ENCODE data around the gene SYCE3. TPM values are rescaled to one million over a fixed set of nuclear protein-coding genes. Genes with fewer than 3 reads are reported as not detected.
"Not testable (repeated sequence)": the region's sequence is repeated elsewhere in the genome, so short reads cannot be mapped to it uniquely, and the experiment has no call there.

The SYCE3 gene
- polyA plus RNA-seq (2013, experiment 1 of 4) = not detected
- polyA plus RNA-seq (2013, experiment 2 of 4) = 1.5 TPM
- polyA plus RNA-seq (2013, experiment 3 of 4) = 0.85 TPM
- 1.8 TPM for polyA plus RNA-seq (2013, experiment 4 of 4)

GRCh38 chr22:50562523-50563412 is at the start of gene SYCE3:
Gene SYCE3, minus strand, starts transcription at chr22:50562919. Its CDS starts 6,514 bp downstream, at chr22:50556405.
- peak within 1 kb of the TSS; percentile 59 for H3K4me3 ChIP-seq (ENCODE audit: insufficient read depth, low read depth, low read length)
- H3K9me3 ChIP-seq (ENCODE audit: control insufficient read depth, low read length) = no peaks in the 10 kb centered on the region
- H3K27me3 ChIP-seq (ENCODE audit: control insufficient read depth, insufficient read depth, low read length, poor library complexity, severe bottlenecking) = peaks cover 20% of the 10 kb centered on the region
- WGBS, 2 experiments = 8 to 9% methylated on average over 59 of the region's 61 CpGs
- H3K27ac ChIP-seq (ENCODE audit: insufficient read depth, low read depth, low read length, poor library complexity, severe bottlenecking) = no peak within 1 kb of the TSS
- no peaks in the 10 kb centered on the region for H3K4me1 ChIP-seq (ENCODE audit: control insufficient read depth, insufficient read depth, low read length)
- H3K36me3 ChIP-seq (ENCODE audit: control insufficient read depth, insufficient read depth, low read length) = peaks cover 3% of the 10 kb centered on the region

- peaks cover 19% of the 10 kb centered on the region for H3K27me3 ChIP-seq (ENCODE audit: control insufficient read depth, insufficient read depth, low read length, poor library complexity, severe bottlenecking)
- H3K4me1 ChIP-seq (ENCODE audit: control insufficient read depth, insufficient read depth, low read length) = no peaks in the 10 kb centered on the region
- 81 to 86% methylated on average over 6 of the region's 6 CpGs for WGBS, 2 experiments
- H3K9me3 ChIP-seq (ENCODE audit: control insufficient read depth, low read length) = no peaks in the 10 kb centered on the region
- no peak overlapping the region for H3K4me3 ChIP-seq (ENCODE audit: insufficient read depth, low read depth, low read length)
- H3K36me3 ChIP-seq (ENCODE audit: control insufficient read depth, insufficient read depth, low read length) = no peaks in the 10 kb centered on the region
- H3K27ac ChIP-seq (ENCODE audit: insufficient read depth, low read depth, low read length, poor library complexity, severe bottlenecking) = no peak overlapping the region
Measured at GRCh38 chr22:50612168-50612527, 49.4 kb upstream of the SYCE3 start.

- Histone ChIP-seq H3K9me3 (ENCODE audit: control insufficient read depth, low read length) (no peaks in the 10 kb centered on the region), H3K4me3 (ENCODE audit: insufficient read depth, low read depth, low read length) (no peak overlapping the region), H3K27ac (ENCODE audit: insufficient read depth, low read depth, low read length, poor library complexity, severe bottlenecking) (no peak overlapping the region), H3K4me1 (ENCODE audit: control insufficient read depth, insufficient read depth, low read length) (no peaks in the 10 kb centered on the region), H3K27me3 (ENCODE audit: control insufficient read depth, insufficient read depth, low read length, poor library complexity, severe bottlenecking) (peaks cover 26% of the 10 kb centered on the region), H3K36me3 (ENCODE audit: control insufficient read depth, insufficient read depth, low read length) (no peaks in the 10 kb centered on the region)
- WGBS, 2 experiments = 93 to 94% methylated on average over 26 of the region's 26 CpGs
Measured at GRCh38 chr22:50611341-50612060, 48.8 kb upstream of the SYCE3 start.

GRCh38 chr22:50610581-50610980 is 47.9 kb upstream of the SYCE3 start:
- Histone ChIP-seq H3K4me1 (ENCODE audit: control insufficient read depth, insufficient read depth, low read length) (no peaks in the 10 kb centered on the region), H3K9me3 (ENCODE audit: control insufficient read depth, low read length) (no peaks in the 10 kb centered on the region), H3K27me3 (ENCODE audit: control insufficient read depth, insufficient read depth, low read length, poor library complexity, severe bottlenecking) (peaks cover 35% of the 10 kb centered on the region), H3K4me3 (ENCODE audit: insufficient read depth, low read depth, low read length) (no peak overlapping the region), H3K36me3 (ENCODE audit: control insufficient read depth, insufficient read depth, low read length) (no peaks in the 10 kb centered on the region), H3K27ac (ENCODE audit: insufficient read depth, low read depth, low read length, poor library complexity, severe bottlenecking) (no peak overlapping the region)
- WGBS, 2 experiments = 90 to 91% methylated on average over 17 of the region's 17 CpGs

- H3K27ac ChIP-seq (ENCODE audit: insufficient read depth, low read depth, low read length, poor library complexity, severe bottlenecking) = no peak overlapping the region
- peaks cover 40% of the 10 kb centered on the region for H3K27me3 ChIP-seq (ENCODE audit: control insufficient read depth, insufficient read depth, low read length, poor library complexity, severe bottlenecking)
- H3K9me3 ChIP-seq (ENCODE audit: control insufficient read depth, low read length) = no peaks in the 10 kb centered on the region
- WGBS, 2 experiments = 90% methylated on average over 11 of the region's 11 CpGs
- no peaks in the 10 kb centered on the region for H3K36me3 ChIP-seq (ENCODE audit: control insufficient read depth, insufficient read depth, low read length)
- H3K4me1 ChIP-seq (ENCODE audit: control insufficient read depth, insufficient read depth, low read length) = no peaks in the 10 kb centered on the region
- no peak overlapping the region for H3K4me3 ChIP-seq (ENCODE audit: insufficient read depth, low read depth, low read length)
Measured at GRCh38 chr22:50610041-50610451, 47.3 kb upstream of the SYCE3 start.

GRCh38 chr22:50609599-50609998 is 46.9 kb upstream of the SYCE3 start:
- H3K27me3 ChIP-seq (ENCODE audit: control insufficient read depth, insufficient read depth, low read length, poor library complexity, severe bottlenecking) = peaks cover 45% of the 10 kb centered on the region

GRCh38 chr22:50608996-50609395 is 46.3 kb upstream of the SYCE3 start:
- peaks cover 50% of the 10 kb centered on the region for H3K27me3 ChIP-seq (ENCODE audit: control insufficient read depth, insufficient read depth, low read length, poor library complexity, severe bottlenecking)
- 95 to 96% methylated on average over 10 of the region's 10 CpGs for WGBS, 2 experiments

More at GRCh38 chr22:50609599-50609998, 46.9 kb upstream of the SYCE3 start:
- H3K27ac ChIP-seq (ENCODE audit: insufficient read depth, low read depth, low read length, poor library complexity, severe bottlenecking) = no peak overlapping the region
- H3K4me1 ChIP-seq (ENCODE audit: control insufficient read depth, insufficient read depth, low read length) = no peaks in the 10 kb centered on the region
- H3K4me3 ChIP-seq (ENCODE audit: insufficient read depth, low read depth, low read length) = no peak overlapping the region
- H3K36me3 ChIP-seq (ENCODE audit: control insufficient read depth, insufficient read depth, low read length) = no peaks in the 10 kb centered on the region
- no peaks in the 10 kb centered on the region for H3K9me3 ChIP-seq (ENCODE audit: control insufficient read depth, low read length)
- WGBS, 2 experiments = 86 to 88% methylated on average over 12 of the region's 12 CpGs

GRCh38 chr22:50608058-50608840 is 45.5 kb upstream of the SYCE3 start:
- 91 to 92% methylated on average over 39 of the region's 39 CpGs for WGBS, 2 experiments
- peaks cover 54% of the 10 kb centered on the region for H3K27me3 ChIP-seq (ENCODE audit: control insufficient read depth, insufficient read depth, low read length, poor library complexity, severe bottlenecking)
- not testable (repeated sequence) for H3K36me3 ChIP-seq (ENCODE audit: control insufficient read depth, insufficient read depth, low read length); H3K9me3 ChIP-seq (ENCODE audit: control insufficient read depth, low read length); H3K4me1 ChIP-seq (ENCODE audit: control insufficient read depth, insufficient read depth, low read length); H3K27ac ChIP-seq (ENCODE audit: insufficient read depth, low read depth, low read length, poor library complexity, severe bottlenecking); H3K4me3 ChIP-seq (ENCODE audit: insufficient read depth, low read depth, low read length)

More at GRCh38 chr22:50608996-50609395, 46.3 kb upstream of the SYCE3 start:
- H3K36me3 ChIP-seq (ENCODE audit: control insufficient read depth, insufficient read depth, low read length) = no peaks in the 10 kb centered on the region
- no peaks in the 10 kb centered on the region for H3K9me3 ChIP-seq (ENCODE audit: control insufficient read depth, low read length)
- no peaks in the 10 kb centered on the region for H3K4me1 ChIP-seq (ENCODE audit: control insufficient read depth, insufficient read depth, low read length)
- H3K27ac ChIP-seq (ENCODE audit: insufficient read depth, low read depth, low read length, poor library complexity, severe bottlenecking) = no peak overlapping the region
- no peak overlapping the region for H3K4me3 ChIP-seq (ENCODE audit: insufficient read depth, low read depth, low read length)

GRCh38 chr22:50607659-50608020 is 44.9 kb upstream of the SYCE3 start:
- 86 to 88% methylated on average over 6 of the region's 6 CpGs for WGBS, 2 experiments
- Histone ChIP-seq H3K27ac (ENCODE audit: insufficient read depth, low read depth, low read length, poor library complexity, severe bottlenecking) (no peak overlapping the region), H3K36me3 (ENCODE audit: control insufficient read depth, insufficient read depth, low read length) (no peaks in the 10 kb centered on the region), H3K4me1 (ENCODE audit: control insufficient read depth, insufficient read depth, low read length) (no peaks in the 10 kb centered on the region), H3K27me3 (ENCODE audit: control insufficient read depth, insufficient read depth, low read length, poor library complexity, severe bottlenecking) (peaks cover 56% of the 10 kb centered on the region), H3K4me3 (ENCODE audit: insufficient read depth, low read depth, low read length) (no peak overlapping the region), H3K9me3 (ENCODE audit: control insufficient read depth, low read length) (no peaks in the 10 kb centered on the region)
